ENCODE measurements around the gene AGPS.

DNA sequence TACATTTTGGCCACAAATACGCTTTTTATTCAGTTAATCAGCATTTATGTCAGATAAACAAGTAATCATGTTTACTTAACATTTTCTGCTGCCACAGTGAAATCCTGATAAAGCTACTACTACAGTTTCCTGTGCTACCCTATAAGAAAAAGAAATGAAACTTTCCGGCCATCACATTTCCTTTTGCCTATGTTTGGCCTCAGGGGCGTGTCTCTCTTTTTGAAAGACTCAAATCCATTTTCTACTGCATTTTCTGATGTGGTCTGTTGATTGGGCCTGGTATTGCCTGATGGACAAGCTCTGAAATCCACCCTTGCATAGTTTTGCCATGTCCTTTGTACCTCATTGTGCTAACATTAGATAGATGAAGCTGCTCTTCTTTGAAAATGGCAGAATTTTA is 152.6 kb downstream of the AGPS start:
- TF ChIP-seq, protein P1, sequence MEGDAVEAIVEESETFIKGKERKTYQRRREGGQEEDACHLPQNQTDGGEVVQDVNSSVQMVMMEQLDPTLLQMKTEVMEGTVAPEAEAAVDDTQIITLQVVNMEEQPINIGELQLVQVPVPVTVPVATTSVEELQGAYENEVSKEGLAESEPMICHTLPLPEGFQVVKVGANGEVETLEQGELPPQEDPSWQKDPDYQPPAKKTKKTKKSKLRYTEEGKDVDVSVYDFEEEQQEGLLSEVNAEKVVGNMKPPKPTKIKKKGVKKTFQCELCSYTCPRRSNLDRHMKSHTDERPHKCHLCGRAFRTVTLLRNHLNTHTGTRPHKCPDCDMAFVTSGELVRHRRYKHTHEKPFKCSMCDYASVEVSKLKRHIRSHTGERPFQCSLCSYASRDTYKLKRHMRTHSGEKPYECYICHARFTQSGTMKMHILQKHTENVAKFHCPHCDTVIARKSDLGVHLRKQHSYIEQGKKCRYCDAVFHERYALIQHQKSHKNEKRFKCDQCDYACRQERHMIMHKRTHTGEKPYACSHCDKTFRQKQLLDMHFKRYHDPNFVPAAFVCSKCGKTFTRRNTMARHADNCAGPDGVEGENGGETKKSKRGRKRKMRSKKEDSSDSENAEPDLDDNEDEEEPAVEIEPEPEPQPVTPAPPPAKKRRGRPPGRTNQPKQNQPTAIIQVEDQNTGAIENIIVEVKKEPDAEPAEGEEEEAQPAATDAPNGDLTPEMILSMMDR (conservative IDR thresholded peaks at IDR 0.05) = no peak
- TF ChIP-seq EZH2 (IDR thresholded peaks at IDR 0.05; ENCODE audit: low read depth) = no peak

All from PC-9 (cell line).